ENCODE data around the gene CNIH2. TPM values are rescaled to one million over a fixed set of nuclear protein-coding genes. Genes with fewer than 3 reads are reported as not detected.
A peak's percentile ranks its signal among the peaks of the same experiment; 100 is the strongest.

CNIH2 gene
- total and polyA plus RNA-seq, 8 donors = 0.81 to 5.2 (median 3.6) TPM

DNA sequence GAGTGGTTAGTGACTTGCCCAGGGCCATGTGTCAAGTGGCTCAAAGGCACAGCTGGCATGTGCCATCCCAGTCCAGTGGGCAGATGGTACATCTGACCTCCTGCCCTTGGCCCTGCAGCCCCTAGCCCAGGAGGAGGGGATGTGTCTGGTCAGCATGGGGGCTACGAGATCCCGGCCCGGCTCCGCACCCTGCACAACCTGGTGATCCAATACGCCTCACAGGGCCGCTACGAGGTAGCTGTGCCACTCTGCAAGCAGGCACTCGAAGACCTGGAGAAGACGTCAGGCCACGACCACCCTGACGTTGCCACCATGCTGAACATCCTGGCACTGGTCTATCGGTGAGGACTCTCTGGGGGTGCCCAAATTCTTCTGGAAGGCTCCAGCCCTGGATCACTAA is 15.3 kb upstream of the CNIH2 start:
- peaks cover 0 to 56% of the 10 kb centered on the region in 2 donors for H3K36me3 ChIP-seq
- peaks cover 9 to 17% of the 10 kb centered on the region in 2 donors for H3K4me1 ChIP-seq
- H3K27ac ChIP-seq = no peak overlapping the region
- ATAC-seq (no peak), DNase-seq (no peak)
- H3K27me3 ChIP-seq = peaks cover 0 to 4% of the 10 kb centered on the region in 2 donors
- TF ChIP-seq, protein P1, sequence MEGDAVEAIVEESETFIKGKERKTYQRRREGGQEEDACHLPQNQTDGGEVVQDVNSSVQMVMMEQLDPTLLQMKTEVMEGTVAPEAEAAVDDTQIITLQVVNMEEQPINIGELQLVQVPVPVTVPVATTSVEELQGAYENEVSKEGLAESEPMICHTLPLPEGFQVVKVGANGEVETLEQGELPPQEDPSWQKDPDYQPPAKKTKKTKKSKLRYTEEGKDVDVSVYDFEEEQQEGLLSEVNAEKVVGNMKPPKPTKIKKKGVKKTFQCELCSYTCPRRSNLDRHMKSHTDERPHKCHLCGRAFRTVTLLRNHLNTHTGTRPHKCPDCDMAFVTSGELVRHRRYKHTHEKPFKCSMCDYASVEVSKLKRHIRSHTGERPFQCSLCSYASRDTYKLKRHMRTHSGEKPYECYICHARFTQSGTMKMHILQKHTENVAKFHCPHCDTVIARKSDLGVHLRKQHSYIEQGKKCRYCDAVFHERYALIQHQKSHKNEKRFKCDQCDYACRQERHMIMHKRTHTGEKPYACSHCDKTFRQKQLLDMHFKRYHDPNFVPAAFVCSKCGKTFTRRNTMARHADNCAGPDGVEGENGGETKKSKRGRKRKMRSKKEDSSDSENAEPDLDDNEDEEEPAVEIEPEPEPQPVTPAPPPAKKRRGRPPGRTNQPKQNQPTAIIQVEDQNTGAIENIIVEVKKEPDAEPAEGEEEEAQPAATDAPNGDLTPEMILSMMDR (IDR thresholded peaks at IDR 0.05) = no peak
- intact Hi-C loops (cut with DNase I) = no loop called here
- no peaks in the 10 kb centered on the region for H3K9me3 ChIP-seq
- no peak overlapping the region for H3K4me3 ChIP-seq

GRCh38 chr11:66263231-66263630 is 14.7 kb upstream of the CNIH2 start:
- H3K27ac ChIP-seq = no peak overlapping the region
- H3K4me3 ChIP-seq = no peak overlapping the region
- TF ChIP-seq, protein P1 (IDR thresholded peaks at IDR 0.05) = no peak
- ATAC-seq = no peak
- H3K4me1 ChIP-seq = peaks cover 9 to 23% of the 10 kb centered on the region in 2 donors
- H3K27me3 ChIP-seq = no peaks in the 10 kb centered on the region
- intact Hi-C loops (cut with DNase I) = no loop called here
- H3K9me3 ChIP-seq = no peaks in the 10 kb centered on the region
- peaks cover 0 to 56% of the 10 kb centered on the region in 2 donors for H3K36me3 ChIP-seq
- DNase-seq = no peak

DNA sequence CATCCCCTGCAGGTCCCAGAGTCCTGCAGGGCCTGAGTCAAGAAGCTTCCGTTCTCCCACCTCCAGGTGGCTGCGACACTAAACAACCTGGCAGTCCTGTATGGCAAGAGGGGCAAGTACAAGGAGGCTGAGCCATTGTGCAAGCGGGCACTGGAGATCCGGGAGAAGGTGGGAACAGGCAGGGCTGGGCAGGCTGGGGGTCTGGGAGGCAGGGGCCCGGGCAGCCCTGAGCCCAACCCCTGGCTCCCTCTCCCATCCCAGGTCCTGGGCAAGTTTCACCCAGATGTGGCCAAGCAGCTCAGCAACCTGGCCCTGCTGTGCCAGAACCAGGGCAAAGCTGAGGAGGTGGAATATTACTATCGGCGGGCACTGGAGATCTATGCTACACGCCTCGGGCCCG is 14.2 kb upstream of the CNIH2 start:
- H3K27ac ChIP-seq = no peak overlapping the region
- no peaks in the 10 kb centered on the region for H3K27me3 ChIP-seq
- no peaks in the 10 kb centered on the region for H3K9me3 ChIP-seq
- H3K4me3 ChIP-seq = no peak overlapping the region
- TF ChIP-seq, protein P1 (IDR thresholded peaks at IDR 0.05) = no peak
- intact Hi-C loops (cut with DNase I) = no loop called here
- peaks cover 4 to 18% of the 10 kb centered on the region in 2 donors for H3K4me1 ChIP-seq
- H3K36me3 ChIP-seq = peaks cover 0 to 56% of the 10 kb centered on the region in 2 donors
- DNase-seq (no peak), ATAC-seq (no peak)

- Histone ChIP-seq H3K27me3 (no peaks in the 10 kb centered on the region), H3K4me1 (peaks cover 3 to 18% of the 10 kb centered on the region in 2 donors), H3K27ac (no peak overlapping the region), H3K36me3 (peaks cover 0 to 56% of the 10 kb centered on the region in 2 donors), H3K9me3 (no peaks in the 10 kb centered on the region), H3K4me3 (no peak overlapping the region)
- DNase-seq (no peak), ATAC-seq (no peak)
- intact Hi-C loops (cut with DNase I) = no loop called here
- TF ChIP-seq, protein P1 (IDR thresholded peaks at IDR 0.05) = no peak
Observed at GRCh38 chr11:66264383-66264782, 13.6 kb upstream of the CNIH2 start.

DNA sequence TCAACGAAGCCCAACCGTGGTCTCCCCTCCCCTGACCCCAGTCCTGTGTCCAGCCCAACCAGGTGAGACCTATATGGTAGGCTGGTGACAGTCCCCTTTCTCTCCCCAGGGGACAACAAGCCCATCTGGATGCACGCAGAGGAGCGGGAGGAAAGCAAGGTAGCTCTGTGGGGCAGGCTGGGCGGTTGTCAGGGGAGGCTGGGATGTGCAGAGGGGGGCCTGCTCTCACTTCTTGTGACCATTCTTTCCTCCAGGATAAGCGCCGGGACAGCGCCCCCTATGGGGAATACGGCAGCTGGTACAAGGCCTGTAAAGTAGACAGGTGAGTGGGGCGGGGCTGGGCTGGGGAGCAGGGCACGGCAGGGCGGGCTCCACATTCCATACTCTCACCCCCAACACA is 13.1 kb upstream of the CNIH2 start:
- TF ChIP-seq, protein P1 (IDR thresholded peaks at IDR 0.05) = peak in 1 of 2 donors; percentile 30
- Histone ChIP-seq H3K4me3 (no peak overlapping the region), H3K36me3 (peaks cover 0 to 56% of the 10 kb centered on the region in 2 donors), H3K27me3 (no peaks in the 10 kb centered on the region), H3K27ac (no peak overlapping the region), H3K9me3 (no peaks in the 10 kb centered on the region), H3K4me1 (peaks cover 8 to 23% of the 10 kb centered on the region in 2 donors)
- intact Hi-C loops (cut with DNase I) = no loop called here
- DNase-seq (no peak), ATAC-seq (no peak)

All from left lung (tissue), 10 donors.